LNCaP clone FGC (cell line): ENCODE results near the gene ABCA7.
A peak's percentile ranks its signal among the peaks of the same experiment; 100 is the strongest.

Experiments
- DNase-seq: peaks from one replicate; pipeline ENCODE4 v3.0.0-alpha.2; 2011; ENCODE audit warnings: low read depth
- H3K4me3 ChIP-seq: 2 replicates; pipeline ENCODE4 v1.5.1; 2011; ENCODE audit warnings: mild to moderate bottlenecking, low read depth, low read length, control low read depth
- TF ChIP-seq, protein P1 (sequence below): IDR thresholded peaks from 2 replicates; pipeline ENCODE4 v1.5.1; 2012; ENCODE audit warnings: mild to moderate bottlenecking; ENCODE audit not compliant: control insufficient read depth, insufficient read depth; ENCODE audit errors: extremely low read depth

ABCA7 gene

DNA sequence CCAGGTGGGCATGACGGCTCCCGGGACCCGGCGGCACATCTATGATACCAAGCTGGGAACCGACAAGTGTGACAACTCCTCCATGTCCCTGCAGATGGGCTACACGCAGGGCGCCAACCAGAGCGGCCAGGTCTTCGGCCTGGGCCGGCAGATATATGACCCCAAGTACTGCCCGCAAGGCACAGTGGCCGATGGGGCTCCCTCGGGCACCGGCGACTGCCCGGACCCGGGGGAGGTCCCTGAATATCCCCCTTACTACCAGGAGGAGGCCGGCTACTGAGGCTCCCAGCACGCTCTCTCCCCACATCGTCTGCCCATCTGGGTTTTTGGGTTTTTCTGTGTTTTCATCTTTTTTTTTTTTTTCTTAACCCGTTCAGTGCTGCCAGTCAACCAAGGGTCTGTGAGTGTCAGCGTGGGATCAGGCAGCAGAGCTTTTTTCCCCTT is 2.3 kb upstream of the ABCA7 start:
- DNase-seq, result no peak
- TF ChIP-seq, protein P1, sequence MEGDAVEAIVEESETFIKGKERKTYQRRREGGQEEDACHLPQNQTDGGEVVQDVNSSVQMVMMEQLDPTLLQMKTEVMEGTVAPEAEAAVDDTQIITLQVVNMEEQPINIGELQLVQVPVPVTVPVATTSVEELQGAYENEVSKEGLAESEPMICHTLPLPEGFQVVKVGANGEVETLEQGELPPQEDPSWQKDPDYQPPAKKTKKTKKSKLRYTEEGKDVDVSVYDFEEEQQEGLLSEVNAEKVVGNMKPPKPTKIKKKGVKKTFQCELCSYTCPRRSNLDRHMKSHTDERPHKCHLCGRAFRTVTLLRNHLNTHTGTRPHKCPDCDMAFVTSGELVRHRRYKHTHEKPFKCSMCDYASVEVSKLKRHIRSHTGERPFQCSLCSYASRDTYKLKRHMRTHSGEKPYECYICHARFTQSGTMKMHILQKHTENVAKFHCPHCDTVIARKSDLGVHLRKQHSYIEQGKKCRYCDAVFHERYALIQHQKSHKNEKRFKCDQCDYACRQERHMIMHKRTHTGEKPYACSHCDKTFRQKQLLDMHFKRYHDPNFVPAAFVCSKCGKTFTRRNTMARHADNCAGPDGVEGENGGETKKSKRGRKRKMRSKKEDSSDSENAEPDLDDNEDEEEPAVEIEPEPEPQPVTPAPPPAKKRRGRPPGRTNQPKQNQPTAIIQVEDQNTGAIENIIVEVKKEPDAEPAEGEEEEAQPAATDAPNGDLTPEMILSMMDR, result no peak
- H3K4me3 ChIP-seq, result no peak overlapping the region

GRCh38 chr19:1038978-1039645 is 795 bp upstream of the ABCA7 start:
- peak overlapping the region; percentile 91 for H3K4me3 ChIP-seq
- no peak for DNase-seq
- TF ChIP-seq, protein P1, result no peak

- DNase-seq, result peak; percentile 93
- H3K4me3 ChIP-seq, result peak overlapping the region; percentile 91
- TF ChIP-seq, protein P1, result no peak
Measured at GRCh38 chr19:1040476-1041271, 767 bp downstream of the ABCA7 start.

- no peak for DNase-seq
- TF ChIP-seq, protein P1, result no peak
- peak overlapping the region; percentile 91 for H3K4me3 ChIP-seq
Measured at GRCh38 chr19:1041272-1041834, 1.4 kb downstream of the ABCA7 start.

DNA sequence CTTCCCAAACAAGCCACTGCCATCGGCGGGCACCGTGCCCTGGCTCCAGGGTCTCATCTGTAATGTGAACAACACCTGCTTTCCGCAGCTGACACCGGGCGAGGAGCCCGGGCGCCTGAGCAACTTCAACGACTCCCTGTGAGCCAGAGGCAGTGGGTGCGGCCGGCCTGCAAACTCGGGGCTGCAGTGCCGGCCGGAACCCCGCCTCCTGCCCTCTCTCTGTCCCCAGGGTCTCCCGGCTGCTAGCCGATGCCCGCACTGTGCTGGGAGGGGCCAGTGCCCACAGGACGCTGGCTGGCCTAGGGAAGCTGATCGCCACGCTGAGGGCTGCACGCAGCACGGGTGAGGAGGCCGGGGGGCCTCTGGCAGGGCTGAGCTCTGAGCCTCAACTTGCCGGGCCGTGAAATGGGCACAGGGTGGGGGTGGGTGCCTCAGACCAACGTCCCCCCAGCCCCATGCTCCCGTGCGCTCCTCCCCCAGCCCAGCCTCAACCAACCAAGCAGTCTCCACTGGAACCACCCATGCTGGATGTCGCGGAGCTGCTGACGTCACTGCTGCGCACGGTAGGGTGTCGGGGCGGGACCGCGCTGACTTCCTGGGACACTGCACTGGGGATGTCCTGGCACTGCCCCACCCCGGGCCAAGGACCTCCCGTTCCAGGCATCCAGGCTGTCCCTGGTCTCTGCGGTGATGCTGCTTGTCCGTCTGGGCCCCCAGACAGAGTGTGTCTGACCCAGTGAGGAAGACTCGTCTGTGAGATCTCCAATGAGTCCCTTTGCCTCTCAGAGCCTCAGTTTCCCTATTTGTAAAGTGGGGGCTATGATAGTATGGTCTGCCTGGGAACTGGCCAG is 2.2 kb downstream of the ABCA7 start:
- no peak for DNase-seq
- TF ChIP-seq, protein P1, result no peak
- no peak overlapping the region for H3K4me3 ChIP-seq

GRCh38 chr19:1042689-1043511 is 3.0 kb downstream of the ABCA7 start:
- H3K4me3 ChIP-seq, result no peak overlapping the region
- TF ChIP-seq, protein P1, result no peak
- DNase-seq, result no peak
